ENCODE data around the gene CWF19L1.
"Not testable (repeated sequence)": the region's sequence is repeated elsewhere in the genome, so short reads cannot be mapped to it uniquely, and the experiment has no call there.

The CWF19L1 gene

DNA sequence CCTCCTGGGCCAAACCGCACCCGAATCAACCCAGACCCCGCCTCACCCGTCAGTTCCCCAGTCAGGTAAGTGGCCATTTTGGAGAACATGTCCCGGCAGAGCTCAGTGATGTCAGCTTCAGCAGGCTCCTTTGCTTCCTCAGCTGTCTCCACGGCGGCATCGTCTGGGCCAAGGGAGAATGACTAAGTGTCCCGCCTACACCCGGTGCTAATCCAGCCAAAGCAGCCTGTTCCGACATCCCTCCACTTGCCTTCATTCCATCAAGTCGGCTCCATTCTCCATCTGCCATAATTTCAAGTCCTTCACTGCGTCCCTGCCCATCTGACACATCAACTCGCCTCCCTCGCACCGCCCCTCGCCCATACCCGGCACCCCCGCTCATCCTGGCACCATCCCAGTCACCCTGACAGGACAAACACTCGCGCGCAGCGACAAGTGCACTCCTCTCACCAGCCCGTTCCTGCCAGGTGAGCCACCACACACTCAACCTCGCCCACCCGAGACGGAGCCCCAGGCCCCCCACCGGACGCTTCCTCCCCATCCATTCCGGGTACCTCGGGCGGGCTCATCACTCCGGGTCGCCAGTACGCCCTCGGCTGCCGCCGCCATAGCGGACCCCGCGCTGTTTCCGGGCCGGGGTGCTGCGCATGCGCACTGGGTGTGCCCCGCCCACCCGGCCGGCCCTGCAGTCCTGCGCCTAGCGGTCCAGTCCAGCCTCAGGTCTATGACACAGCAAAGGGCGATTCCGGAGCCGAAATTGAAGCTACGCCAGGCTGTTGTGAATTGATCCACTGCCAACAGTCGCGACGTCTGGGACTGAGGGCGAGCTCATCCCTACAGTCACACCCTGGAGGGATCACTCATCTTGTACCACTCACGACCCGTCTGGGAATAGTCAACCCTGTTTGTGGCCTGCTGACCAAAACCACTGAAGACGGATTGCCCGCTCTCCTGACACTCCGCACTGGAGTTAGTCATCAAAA, 18.9 kb upstream of the CWF19L1 start, which contains the start of gene BLOC1S2:
TSS of gene BLOC1S2 (minus strand) at position 630 of the 983 bp plus-strand sequence. CDS start at position 609, 21 bp downstream.
- H3K4me1 ChIP-seq (ENCODE audit: insufficient read depth, poor library complexity, severe bottlenecking): peaks cover 8% of the 10 kb centered on the region
- H3K4me3 ChIP-seq (ENCODE audit: severe bottlenecking): peak within 1 kb of the TSS; percentile 61
- H3K36me3 ChIP-seq (ENCODE audit: low read depth): peaks cover 32% of the 10 kb centered on the region
- no peaks in the 10 kb centered on the region for H3K27me3 ChIP-seq (ENCODE audit: insufficient read depth, poor library complexity, severe bottlenecking)
- DNase-seq (ENCODE audit: low spot score) (peak; percentile 91), ATAC-seq (ENCODE audit: low read depth) (peak; percentile 89)
- TF ChIP-seq, protein P1, sequence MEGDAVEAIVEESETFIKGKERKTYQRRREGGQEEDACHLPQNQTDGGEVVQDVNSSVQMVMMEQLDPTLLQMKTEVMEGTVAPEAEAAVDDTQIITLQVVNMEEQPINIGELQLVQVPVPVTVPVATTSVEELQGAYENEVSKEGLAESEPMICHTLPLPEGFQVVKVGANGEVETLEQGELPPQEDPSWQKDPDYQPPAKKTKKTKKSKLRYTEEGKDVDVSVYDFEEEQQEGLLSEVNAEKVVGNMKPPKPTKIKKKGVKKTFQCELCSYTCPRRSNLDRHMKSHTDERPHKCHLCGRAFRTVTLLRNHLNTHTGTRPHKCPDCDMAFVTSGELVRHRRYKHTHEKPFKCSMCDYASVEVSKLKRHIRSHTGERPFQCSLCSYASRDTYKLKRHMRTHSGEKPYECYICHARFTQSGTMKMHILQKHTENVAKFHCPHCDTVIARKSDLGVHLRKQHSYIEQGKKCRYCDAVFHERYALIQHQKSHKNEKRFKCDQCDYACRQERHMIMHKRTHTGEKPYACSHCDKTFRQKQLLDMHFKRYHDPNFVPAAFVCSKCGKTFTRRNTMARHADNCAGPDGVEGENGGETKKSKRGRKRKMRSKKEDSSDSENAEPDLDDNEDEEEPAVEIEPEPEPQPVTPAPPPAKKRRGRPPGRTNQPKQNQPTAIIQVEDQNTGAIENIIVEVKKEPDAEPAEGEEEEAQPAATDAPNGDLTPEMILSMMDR (IDR thresholded peaks at IDR 0.05; ENCODE audit: poor library complexity, severe bottlenecking): no peak
- no peaks in the 10 kb centered on the region for H3K9me3 ChIP-seq (ENCODE audit: severe bottlenecking)
- peak within 1 kb of the TSS; percentile 77 for H3K27ac ChIP-seq (ENCODE audit: poor library complexity, severe bottlenecking)

GRCh38 chr10:100285326-100285725, 17.9 kb upstream of the CWF19L1 start:
- Histone ChIP-seq H3K36me3 (ENCODE audit: low read depth) (peaks cover 43% of the 10 kb centered on the region), H3K27ac (ENCODE audit: poor library complexity, severe bottlenecking) (peak overlapping the region; percentile 77), H3K4me3 (ENCODE audit: severe bottlenecking) (peak overlapping the region; percentile 61)
- H3K9me3 ChIP-seq (ENCODE audit: severe bottlenecking); H3K4me1 ChIP-seq (ENCODE audit: insufficient read depth, poor library complexity, severe bottlenecking); ATAC-seq (ENCODE audit: low read depth); DNase-seq (ENCODE audit: low spot score); H3K27me3 ChIP-seq (ENCODE audit: insufficient read depth, poor library complexity, severe bottlenecking): not testable (repeated sequence)

DNA sequence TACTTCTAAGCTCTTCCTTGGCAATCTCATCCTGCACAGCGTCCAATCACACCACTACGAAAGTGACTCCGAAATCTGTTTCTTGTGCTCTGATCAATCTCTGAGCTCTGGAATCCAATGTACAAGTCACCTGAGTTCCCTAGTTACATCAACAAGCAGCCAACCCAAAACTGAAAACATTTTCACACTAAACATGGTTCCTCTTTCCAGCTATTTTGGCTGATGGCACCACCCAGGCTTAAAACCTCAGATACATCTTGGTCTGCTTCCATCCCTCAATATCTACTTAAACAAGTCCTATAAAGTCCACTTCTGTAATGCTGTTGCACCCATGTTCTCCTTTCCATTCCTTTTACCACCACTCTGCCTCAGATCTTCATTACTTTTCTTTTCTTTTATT, 15.5 kb upstream of the CWF19L1 start:
- DNase-seq (ENCODE audit: low spot score): no peak
- Histone ChIP-seq H3K27me3 (ENCODE audit: insufficient read depth, poor library complexity, severe bottlenecking) (no peaks in the 10 kb centered on the region), H3K4me3 (ENCODE audit: severe bottlenecking) (no peak overlapping the region), H3K4me1 (ENCODE audit: insufficient read depth, poor library complexity, severe bottlenecking) (peaks cover 8% of the 10 kb centered on the region), H3K9me3 (ENCODE audit: severe bottlenecking) (no peaks in the 10 kb centered on the region), H3K36me3 (ENCODE audit: low read depth) (peaks cover 61% of the 10 kb centered on the region), H3K27ac (ENCODE audit: poor library complexity, severe bottlenecking) (no peak overlapping the region)
- TF ChIP-seq, protein P1 (IDR thresholded peaks at IDR 0.05; ENCODE audit: poor library complexity, severe bottlenecking): no peak
- no peak for ATAC-seq (ENCODE audit: low read depth)

GRCh38 chr10:100276971-100277370, 9.5 kb upstream of the CWF19L1 start:
- not testable (repeated sequence) for H3K27me3 ChIP-seq (ENCODE audit: insufficient read depth, poor library complexity, severe bottlenecking); H3K9me3 ChIP-seq (ENCODE audit: severe bottlenecking); H3K4me1 ChIP-seq (ENCODE audit: insufficient read depth, poor library complexity, severe bottlenecking); DNase-seq (ENCODE audit: low spot score); H3K4me3 ChIP-seq (ENCODE audit: severe bottlenecking); H3K27ac ChIP-seq (ENCODE audit: poor library complexity, severe bottlenecking); ATAC-seq (ENCODE audit: low read depth)
- H3K36me3 ChIP-seq (ENCODE audit: low read depth): peaks cover 48% of the 10 kb centered on the region

GRCh38 chr10:100265821-100266485, 1.5 kb downstream of the CWF19L1 start:
- no peak overlapping the region for H3K27ac ChIP-seq (ENCODE audit: poor library complexity, severe bottlenecking)
- no peaks in the 10 kb centered on the region for H3K4me1 ChIP-seq (ENCODE audit: insufficient read depth, poor library complexity, severe bottlenecking)
- no peaks in the 10 kb centered on the region for H3K27me3 ChIP-seq (ENCODE audit: insufficient read depth, poor library complexity, severe bottlenecking)
- H3K9me3 ChIP-seq (ENCODE audit: severe bottlenecking): no peaks in the 10 kb centered on the region
- no peak for ATAC-seq (ENCODE audit: low read depth)
- no peak for DNase-seq (ENCODE audit: low spot score)
- peak overlapping the region; percentile 94 for H3K4me3 ChIP-seq (ENCODE audit: severe bottlenecking)
- peaks cover 13% of the 10 kb centered on the region for H3K36me3 ChIP-seq (ENCODE audit: low read depth)
- TF ChIP-seq, protein P1 (IDR thresholded peaks at IDR 0.05; ENCODE audit: poor library complexity, severe bottlenecking): no peak

All from RWPE2 (cell line).